ENCODE measurements around the gene TSPAN33.

TSPAN33 gene

DNA sequence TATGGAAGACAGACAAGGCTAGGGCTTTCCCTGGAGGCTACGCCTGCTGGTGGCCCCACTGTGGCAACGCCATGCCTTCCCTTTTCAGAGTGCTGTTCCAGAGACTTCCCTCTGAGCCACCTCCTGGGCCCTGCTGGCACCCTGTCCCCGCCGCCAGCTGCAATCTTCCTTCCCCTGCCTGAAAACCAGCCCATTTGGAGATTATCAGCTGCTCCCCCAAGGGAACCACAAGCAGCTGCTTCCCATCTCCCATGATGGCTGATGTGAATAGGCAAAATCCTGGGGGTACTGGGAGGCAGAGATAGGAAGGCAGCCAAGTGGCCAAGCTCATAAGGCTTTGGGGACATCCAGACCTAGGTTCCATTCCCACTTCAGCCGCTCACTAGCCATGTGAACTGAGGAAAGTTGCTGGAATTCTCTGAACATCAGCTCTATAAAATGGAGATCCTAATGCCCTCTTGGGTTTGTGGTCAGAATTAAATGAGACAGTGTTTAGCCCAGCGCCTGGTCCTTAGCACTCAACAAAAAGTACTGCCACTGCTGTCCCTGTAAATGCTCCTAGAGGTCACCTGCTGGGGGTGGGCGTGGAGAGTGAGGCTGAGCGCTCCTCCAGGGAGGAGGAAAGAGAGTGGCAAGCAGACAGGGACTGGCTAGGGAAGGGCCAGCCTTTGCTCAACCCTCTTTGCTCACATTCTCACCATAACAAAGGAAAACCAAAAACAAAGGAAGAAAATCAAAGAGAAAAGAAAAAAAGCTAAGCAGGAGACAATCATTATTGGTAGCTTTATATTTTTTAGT, 5.9 kb downstream of the TSPAN33 start:
- Histone ChIP-seq H3K27ac (no peak overlapping the region), H3K36me3 (replicated peaks) (no peaks in the 10 kb centered on the region), H3K27me3 (replicated peaks) (peaks cover 8% of the 10 kb centered on the region), H3K4me3 (ENCODE audit: low read depth, low read length) (no peak overlapping the region)
- TF ChIP-seq, protein P1, sequence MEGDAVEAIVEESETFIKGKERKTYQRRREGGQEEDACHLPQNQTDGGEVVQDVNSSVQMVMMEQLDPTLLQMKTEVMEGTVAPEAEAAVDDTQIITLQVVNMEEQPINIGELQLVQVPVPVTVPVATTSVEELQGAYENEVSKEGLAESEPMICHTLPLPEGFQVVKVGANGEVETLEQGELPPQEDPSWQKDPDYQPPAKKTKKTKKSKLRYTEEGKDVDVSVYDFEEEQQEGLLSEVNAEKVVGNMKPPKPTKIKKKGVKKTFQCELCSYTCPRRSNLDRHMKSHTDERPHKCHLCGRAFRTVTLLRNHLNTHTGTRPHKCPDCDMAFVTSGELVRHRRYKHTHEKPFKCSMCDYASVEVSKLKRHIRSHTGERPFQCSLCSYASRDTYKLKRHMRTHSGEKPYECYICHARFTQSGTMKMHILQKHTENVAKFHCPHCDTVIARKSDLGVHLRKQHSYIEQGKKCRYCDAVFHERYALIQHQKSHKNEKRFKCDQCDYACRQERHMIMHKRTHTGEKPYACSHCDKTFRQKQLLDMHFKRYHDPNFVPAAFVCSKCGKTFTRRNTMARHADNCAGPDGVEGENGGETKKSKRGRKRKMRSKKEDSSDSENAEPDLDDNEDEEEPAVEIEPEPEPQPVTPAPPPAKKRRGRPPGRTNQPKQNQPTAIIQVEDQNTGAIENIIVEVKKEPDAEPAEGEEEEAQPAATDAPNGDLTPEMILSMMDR (IDR thresholded peaks at IDR 0.05; ENCODE audit: low read depth, low read length, missing control alignments): no peak
- no peak for DNase-seq
- in situ Hi-C loops (cut with HindIII; ENCODE audit: low pct_ligation_motif_present, low sequenced_read_pairs): no loop called here

DNA sequence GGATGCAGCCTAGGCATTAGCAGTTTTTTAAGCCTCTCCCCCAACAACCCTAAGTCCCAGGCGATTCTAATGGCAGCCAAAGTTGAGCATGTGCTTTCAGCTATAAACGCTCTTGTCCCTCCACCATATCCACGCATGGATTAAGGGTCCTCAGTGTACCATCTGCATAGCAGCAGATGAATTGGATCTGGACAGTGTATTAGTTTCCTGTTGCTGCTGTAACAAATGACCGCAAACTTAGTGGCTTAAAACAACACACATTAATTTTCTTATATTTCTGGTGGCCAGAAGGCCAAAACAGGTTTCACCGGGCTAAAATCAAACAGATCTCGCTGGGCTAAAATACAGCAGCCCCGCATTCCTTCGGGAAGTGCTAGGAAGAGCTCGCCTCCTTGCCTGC, 13.1 kb downstream of the TSPAN33 start:
- Histone ChIP-seq H3K27ac (no peak overlapping the region), H3K4me3 (ENCODE audit: low read depth, low read length) (no peak overlapping the region), H3K27me3 (replicated peaks) (no peaks in the 10 kb centered on the region), H3K36me3 (replicated peaks) (no peaks in the 10 kb centered on the region)
- in situ Hi-C loops (cut with HindIII; ENCODE audit: low pct_ligation_motif_present, low sequenced_read_pairs): no loop called here
- TF ChIP-seq, protein P1 (IDR thresholded peaks at IDR 0.05; ENCODE audit: low read depth, low read length, missing control alignments): no peak
- DNase-seq: no peak

DNA sequence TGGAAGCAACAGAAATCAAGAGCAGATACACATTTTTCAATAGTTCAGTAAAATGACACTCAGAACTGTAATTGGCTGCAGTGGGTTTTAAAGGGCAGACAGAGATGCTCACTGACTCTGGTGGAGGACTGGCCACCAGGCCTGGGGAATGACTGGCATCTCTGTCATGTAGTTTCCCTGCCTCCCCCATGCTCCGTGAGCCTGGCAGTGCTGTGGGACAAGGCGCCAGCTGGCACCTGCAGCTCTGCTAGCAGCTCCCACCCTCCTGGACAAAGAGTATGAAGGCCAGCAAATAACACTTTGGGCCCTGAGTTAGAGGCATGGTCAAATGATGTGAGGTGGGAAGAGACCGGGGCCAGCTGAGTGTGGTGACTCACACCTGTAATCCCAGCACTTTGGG, 15.0 kb downstream of the TSPAN33 start:
- in situ Hi-C loops (cut with HindIII; ENCODE audit: low pct_ligation_motif_present, low sequenced_read_pairs): no loop called here
- TF ChIP-seq, protein P1 (IDR thresholded peaks at IDR 0.05; ENCODE audit: low read depth, low read length, missing control alignments): no peak
- Histone ChIP-seq H3K27ac (no peak overlapping the region), H3K4me3 (ENCODE audit: low read depth, low read length) (no peak overlapping the region), H3K27me3 (replicated peaks) (no peaks in the 10 kb centered on the region), H3K36me3 (replicated peaks) (no peaks in the 10 kb centered on the region)
- DNase-seq: no peak

DNA sequence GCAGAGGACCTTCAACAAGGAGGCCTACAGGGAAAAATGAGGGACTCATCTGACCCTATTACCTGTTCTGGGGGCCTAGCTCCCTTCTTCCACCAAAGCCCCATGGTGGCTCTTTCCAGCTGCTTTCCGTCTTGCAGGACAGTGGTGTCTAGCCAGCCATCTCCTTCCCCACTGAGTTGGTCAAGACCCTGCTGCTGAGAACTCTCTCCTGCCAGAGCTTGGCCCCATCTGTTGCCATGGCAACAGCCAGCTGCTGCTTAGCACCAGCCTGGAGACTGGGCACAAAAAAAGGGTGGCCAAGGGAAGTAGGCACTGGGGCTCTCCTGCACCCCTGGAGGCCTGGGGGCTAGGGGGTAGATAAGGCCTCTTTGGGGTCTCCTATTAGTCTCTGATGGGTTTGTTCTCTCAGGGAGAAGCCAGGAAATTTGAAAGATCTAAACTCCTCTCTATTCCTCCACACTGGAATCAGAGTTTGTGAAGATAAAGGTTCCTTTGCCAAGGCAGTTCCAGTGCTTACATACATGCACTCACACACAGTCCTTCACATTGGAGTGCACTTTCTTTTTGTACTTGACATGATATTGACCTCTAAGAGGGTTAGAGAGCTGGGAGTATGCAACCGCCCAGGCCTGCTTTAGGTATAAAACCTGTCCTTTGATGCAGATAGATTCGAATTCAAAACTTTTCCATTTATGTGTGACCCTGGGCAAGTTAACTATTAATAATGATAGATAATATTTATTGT, 15.8 kb downstream of the TSPAN33 start:
- no peak for DNase-seq
- in situ Hi-C loops (cut with HindIII; ENCODE audit: low pct_ligation_motif_present, low sequenced_read_pairs): no loop called here
- H3K27me3 ChIP-seq (replicated peaks): no peaks in the 10 kb centered on the region

DNA sequence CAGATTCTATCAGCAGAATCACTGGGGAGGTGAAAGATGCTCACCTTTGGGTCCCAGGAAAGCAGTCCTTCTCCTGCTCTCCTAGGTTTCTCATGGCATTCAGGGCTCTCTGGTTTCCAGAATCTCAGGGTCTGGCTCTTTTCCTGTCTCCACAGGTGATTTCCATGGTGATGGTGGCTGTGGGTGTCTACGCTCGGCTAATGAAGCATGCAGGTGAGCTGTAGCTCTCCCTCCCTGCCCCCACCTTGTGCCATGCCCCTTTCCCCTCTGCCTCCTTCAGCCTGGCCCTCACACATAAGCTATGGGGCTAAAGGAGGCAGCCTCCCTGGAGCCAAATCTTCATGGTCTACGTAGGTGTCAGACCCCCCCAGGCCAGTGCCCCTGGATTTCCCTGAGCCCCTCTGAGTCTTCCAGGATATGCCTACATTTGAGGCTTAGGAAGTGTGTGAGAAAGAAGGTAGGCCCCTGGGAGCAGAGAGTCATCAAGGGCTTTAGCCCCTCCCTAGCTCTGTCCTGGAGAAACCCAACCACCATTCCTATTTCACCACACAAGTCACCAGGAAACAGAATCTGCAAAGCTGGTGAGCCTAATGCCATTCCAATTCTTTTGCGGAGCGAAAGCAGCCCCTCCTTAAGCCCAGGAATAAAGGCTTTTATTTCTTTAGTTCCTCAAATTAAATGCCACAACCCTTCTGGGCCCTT, 17.2 kb downstream of the TSPAN33 start:
- Histone ChIP-seq H3K27me3 (replicated peaks) (no peaks in the 10 kb centered on the region), H3K27ac (no peak overlapping the region), H3K36me3 (replicated peaks) (no peaks in the 10 kb centered on the region), H3K4me3 (ENCODE audit: low read depth, low read length) (no peak overlapping the region)
- TF ChIP-seq, protein P1 (IDR thresholded peaks at IDR 0.05; ENCODE audit: low read depth, low read length, missing control alignments): no peak
- in situ Hi-C loops (cut with HindIII; ENCODE audit: low pct_ligation_motif_present, low sequenced_read_pairs): no loop called here
- DNase-seq: no peak

More for the DNA sequence above, 15.8 kb downstream of the TSPAN33 start:
- TF ChIP-seq, protein P1 (IDR thresholded peaks at IDR 0.05; ENCODE audit: low read depth, low read length, missing control alignments): no peak
- no peak overlapping the region for H3K27ac ChIP-seq
- no peaks in the 10 kb centered on the region for H3K36me3 ChIP-seq (replicated peaks)
- no peak overlapping the region for H3K4me3 ChIP-seq (ENCODE audit: low read depth, low read length)

Data from brain microvascular endothelial cell (primary cell).